ENCODE results near the gene ATG2A. TPM values are rescaled to one million over a fixed set of nuclear protein-coding genes. Genes with fewer than 3 reads are reported as not detected.

ATG2A gene
- total and polyA plus RNA-seq, 9 of the 15 experiments (the other 6 are each of a cell fraction or from before 2014, with no cell fraction given), result 0.25 to 45.9 (median 5.2) TPM

- TF ChIP-seq SIN3A (IDR thresholded peaks at IDR 0.05; ENCODE audit: borderline replicate concordance in 2 of 2, control insufficient read depth in 1 of 2, low read depth in 2 of 2, low read length in 2 of 2) (no peak), MAFK (IDR thresholded peaks at IDR 0.05; ENCODE audit: low read length) (no peak), SAP30 (IDR thresholded peaks at IDR 0.05; ENCODE audit: borderline replicate concordance, insufficient read depth, low read depth, low read length, poor library complexity, severe bottlenecking) (no peak), NFRKB (IDR thresholded peaks at IDR 0.05; ENCODE audit: low read depth) (no peak), SMARCB1 (IDR thresholded peaks at IDR 0.05; ENCODE audit: insufficient read length, low read depth) (no peak), ZNF398 (CRISPR knock-in tag; IDR thresholded peaks at IDR 0.05) (no peak), CEBPG (CRISPR knock-in tag; IDR thresholded peaks at IDR 0.05) (no peak), CEBPG (tag; conservative IDR thresholded peaks at IDR 0.05 in 1 of 2, IDR thresholded peaks at IDR 0.05 in 1 of 2) (no peak), TFAM (CRISPR knock-in tag; conservative IDR thresholded peaks at IDR 0.05) (no peak), ZFP1 (CRISPR knock-in tag; IDR thresholded peaks at IDR 0.05) (no peak), ATF1 (CRISPR knock-in tag; IDR thresholded peaks at IDR 0.05) (no peak), ATF1 (tag; IDR thresholded peaks at IDR 0.05) (0 out of 2 replicates have a peak, but pooled peaks have one; percentile 19), NCOA6 (IDR thresholded peaks at IDR 0.05) (no peak), ZBTB8A (IDR thresholded peaks at IDR 0.05; ENCODE audit: partially characterized antibody) (no peak), TCFL5 (CRISPR knock-in tag; conservative IDR thresholded peaks at IDR 0.05) (no peak)
- TF ChIP-seq, protein P1, sequence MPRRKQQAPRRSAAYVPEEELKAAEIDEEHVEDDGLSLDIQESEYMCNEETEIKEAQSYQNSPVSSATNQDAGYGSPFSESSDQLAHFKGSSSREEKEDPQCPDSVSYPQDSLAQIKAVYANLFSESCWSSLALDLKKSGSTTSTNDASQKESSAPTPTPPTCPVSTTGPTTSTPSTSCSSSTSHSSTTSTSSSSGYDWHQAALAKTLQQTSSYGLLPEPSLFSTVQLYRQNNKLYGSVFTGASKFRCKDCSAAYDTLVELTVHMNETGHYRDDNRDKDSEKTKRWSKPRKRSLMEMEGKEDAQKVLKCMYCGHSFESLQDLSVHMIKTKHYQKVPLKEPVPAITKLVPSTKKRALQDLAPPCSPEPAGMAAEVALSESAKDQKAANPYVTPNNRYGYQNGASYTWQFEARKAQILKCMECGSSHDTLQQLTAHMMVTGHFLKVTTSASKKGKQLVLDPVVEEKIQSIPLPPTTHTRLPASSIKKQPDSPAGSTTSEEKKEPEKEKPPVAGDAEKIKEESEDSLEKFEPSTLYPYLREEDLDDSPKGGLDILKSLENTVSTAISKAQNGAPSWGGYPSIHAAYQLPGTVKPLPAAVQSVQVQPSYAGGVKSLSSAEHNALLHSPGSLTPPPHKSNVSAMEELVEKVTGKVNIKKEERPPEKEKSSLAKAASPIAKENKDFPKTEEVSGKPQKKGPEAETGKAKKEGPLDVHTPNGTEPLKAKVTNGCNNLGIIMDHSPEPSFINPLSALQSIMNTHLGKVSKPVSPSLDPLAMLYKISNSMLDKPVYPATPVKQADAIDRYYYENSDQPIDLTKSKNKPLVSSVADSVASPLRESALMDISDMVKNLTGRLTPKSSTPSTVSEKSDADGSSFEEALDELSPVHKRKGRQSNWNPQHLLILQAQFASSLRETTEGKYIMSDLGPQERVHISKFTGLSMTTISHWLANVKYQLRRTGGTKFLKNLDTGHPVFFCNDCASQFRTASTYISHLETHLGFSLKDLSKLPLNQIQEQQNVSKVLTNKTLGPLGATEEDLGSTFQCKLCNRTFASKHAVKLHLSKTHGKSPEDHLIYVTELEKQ (CRISPR knock-in tag; IDR thresholded peaks at IDR 0.05), result no peak
- TF ChIP-seq, protein P2, sequence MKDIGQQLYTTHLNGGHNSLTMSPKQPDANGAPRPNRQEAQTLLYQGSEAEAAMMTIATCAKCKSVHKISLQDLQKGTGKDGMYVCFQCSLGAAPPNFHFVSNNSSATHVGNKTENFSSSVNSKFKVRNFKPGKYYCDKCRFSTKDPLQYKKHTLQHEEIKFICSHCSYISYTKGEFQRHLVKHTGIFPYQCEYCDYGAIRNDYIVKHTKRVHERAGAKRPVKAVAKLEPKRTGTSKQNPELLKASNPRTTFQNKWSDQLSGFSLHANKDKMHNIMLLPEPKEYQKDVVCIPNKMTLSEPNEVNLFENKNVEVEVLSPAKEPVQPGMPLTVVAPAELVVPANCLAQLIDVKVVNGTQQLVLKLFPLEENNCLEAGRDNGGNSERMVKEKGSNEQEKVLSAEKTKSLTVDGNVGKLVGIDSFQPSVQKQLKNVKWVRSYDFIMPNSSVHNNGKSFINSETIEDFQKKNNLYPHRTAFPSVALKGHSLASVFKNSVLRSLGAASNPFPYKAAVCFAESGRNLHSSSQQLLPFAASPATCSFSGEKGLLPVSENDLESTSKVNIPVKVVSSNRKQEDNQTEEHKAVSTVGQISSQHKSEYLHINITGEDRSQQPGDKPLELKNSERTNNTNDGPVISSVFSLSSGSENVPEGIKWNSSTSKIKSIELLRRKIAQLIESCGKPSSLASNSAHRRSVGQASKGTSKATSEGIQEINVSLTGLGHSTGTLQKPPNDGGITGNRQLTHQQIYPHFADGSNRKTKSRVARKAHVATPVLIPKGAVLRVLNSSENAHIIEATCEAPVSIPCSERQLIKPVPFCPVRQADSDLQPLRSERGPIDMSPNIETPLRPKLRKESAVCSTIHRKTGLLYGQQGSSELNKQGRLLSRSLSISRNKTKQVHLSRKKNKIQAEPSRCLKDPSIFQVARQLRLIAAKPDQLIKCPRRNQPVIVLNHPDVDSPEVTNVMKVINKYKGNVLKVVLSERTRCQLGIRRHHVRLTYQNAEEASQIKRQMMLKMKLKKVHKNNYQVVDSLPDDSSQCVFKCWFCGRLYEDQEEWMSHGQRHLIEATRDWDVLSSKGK (CRISPR knock-in tag; IDR thresholded peaks at IDR 0.05), result no peak
Observed at GRCh38 chr11:64894070-64894811, 22.8 kb downstream of the ATG2A start (continued).

All from K562 (cell line).